ENCODE results near the gene STX1A. TPM values are rescaled to one million over a fixed set of nuclear protein-coding genes. Genes with fewer than 3 reads are reported as not detected.

The STX1A gene
- total and polyA plus RNA-seq, 2 of the 13 experiments (the other 11 are each of a cell fraction or from before 2014, with no cell fraction given) = 6.1 to 12.2 TPM

GRCh38 chr7:73683056-73683787 is 36.2 kb downstream of the STX1A start, which contains the start of the genes BUD23 and DNAJC30 (continued):
- TF ChIP-seq CSRNP1 (CRISPR knock-in tag; IDR thresholded peaks at IDR 0.05) (peak; percentile 60), KDM1A (CRISPR knock-in tag; IDR thresholded peaks at IDR 0.05) (no peak), ZNF34 (CRISPR knock-in tag; IDR thresholded peaks at IDR 0.05; ENCODE audit: borderline replicate concordance) (no peak), FLYWCH1 (CRISPR knock-in tag; IDR thresholded peaks at IDR 0.05) (no peak), ZNF207 (IDR thresholded peaks at IDR 0.05; ENCODE audit: borderline replicate concordance) (no peak), NR3C1 (CRISPR knock-in tag; IDR thresholded peaks at IDR 0.05) (no peak), IKZF5 (CRISPR knock-in tag; IDR thresholded peaks at IDR 0.05) (0 out of 2 replicates have a peak, but pooled peaks have one; percentile 3), ZNF280B (CRISPR knock-in tag; IDR thresholded peaks at IDR 0.05; ENCODE audit: borderline replicate concordance) (peak; percentile 79), ATF2 (CRISPR knock-in tag; IDR thresholded peaks at IDR 0.05) (no peak), ARNT (IDR thresholded peaks at IDR 0.05) (no peak), ZMAT5 (CRISPR knock-in tag; IDR thresholded peaks at IDR 0.05; ENCODE audit: borderline replicate concordance, low read depth) (no peak), HNF4A (CRISPR knock-in tag; IDR thresholded peaks at IDR 0.05) (no peak), GTF3A (CRISPR knock-in tag; conservative IDR thresholded peaks at IDR 0.05) (no peak), ZNF703 (CRISPR knock-in tag; IDR thresholded peaks at IDR 0.05; ENCODE audit: borderline replicate concordance) (no peak), GFI1 (CRISPR knock-in tag; IDR thresholded peaks at IDR 0.05; ENCODE audit: borderline replicate concordance) (no peak; the same call in 1 of the 2 replicates), ZFP37 (CRISPR knock-in tag; IDR thresholded peaks at IDR 0.05; ENCODE audit: borderline replicate concordance) (no peak), PHF21A (CRISPR knock-in tag; IDR thresholded peaks at IDR 0.05) (peak; percentile 20; the same call in 1 of the 2 replicates), CENPBD1 (CRISPR knock-in tag; IDR thresholded peaks at IDR 0.05; ENCODE audit: borderline replicate concordance, low read depth) (no peak), SRSF1 (optimal IDR thresholded peaks at IDR 0.05; ENCODE audit: low read depth, low read length) (no peak), RBM22 (optimal IDR thresholded peaks at IDR 0.05; ENCODE audit: low read length) (no peak)
